ENCODE measurements around the gene WNK2. TPM values are rescaled to one million over a fixed set of nuclear protein-coding genes. Genes with fewer than 3 reads are reported as not detected.

Gene WNK2
- total RNA-seq, 1 experiment from 2014 or later = 69.4 TPM

DNA sequence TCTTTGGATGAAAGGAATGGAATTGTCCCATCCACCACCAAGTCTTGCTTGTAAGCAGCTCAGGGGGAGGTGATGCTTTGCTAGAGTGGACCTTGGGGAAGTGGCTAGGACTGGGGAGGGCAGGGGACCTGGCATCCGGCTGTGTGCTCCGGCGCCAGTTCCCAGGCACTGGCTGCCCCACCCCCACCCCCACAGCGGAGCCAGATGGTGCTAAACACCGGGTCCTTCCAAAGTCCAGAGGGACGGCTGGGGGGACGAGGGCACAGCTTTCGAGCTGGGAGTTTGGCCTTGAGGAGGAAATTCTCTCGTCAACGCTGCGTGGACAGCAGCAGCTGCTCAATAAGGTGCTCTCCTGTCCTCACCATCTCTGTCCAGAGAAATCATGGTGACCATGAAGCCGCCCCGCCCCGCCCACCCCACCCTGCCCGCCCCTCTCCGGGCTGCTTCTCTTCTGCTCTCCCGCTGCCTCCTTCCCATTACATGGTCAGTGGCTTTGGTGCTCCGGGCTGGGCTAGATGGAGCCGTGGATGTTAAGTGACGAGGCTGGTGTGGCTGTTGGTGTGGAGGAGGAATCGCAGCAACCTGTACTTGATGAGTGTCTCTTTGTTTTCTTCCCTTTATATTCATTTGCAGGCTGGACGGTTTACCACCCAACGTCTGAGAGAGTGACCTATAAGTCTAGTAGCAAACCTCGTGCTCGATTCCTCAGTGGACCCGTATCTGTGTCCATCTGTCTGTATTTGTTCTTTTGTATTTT lies 115.7 kb downstream of the WNK2 start:
- no peak overlapping the region for H3K27ac ChIP-seq (ENCODE audit: insufficient read length, low read depth, low read length)
- no peak overlapping the region for H3K14ac ChIP-seq (ENCODE audit: insufficient read depth, low read length)
- DNase-seq = no peak
- H2AFZ ChIP-seq (ENCODE audit: low read length) = no peak overlapping the region
- H2BK5ac ChIP-seq (ENCODE audit: insufficient read length, low read length) = no peak overlapping the region
- H4K8ac ChIP-seq (replicated peaks; ENCODE audit: insufficient read length, low read depth, low read length) = no peak overlapping the region
- TF ChIP-seq, protein P1, sequence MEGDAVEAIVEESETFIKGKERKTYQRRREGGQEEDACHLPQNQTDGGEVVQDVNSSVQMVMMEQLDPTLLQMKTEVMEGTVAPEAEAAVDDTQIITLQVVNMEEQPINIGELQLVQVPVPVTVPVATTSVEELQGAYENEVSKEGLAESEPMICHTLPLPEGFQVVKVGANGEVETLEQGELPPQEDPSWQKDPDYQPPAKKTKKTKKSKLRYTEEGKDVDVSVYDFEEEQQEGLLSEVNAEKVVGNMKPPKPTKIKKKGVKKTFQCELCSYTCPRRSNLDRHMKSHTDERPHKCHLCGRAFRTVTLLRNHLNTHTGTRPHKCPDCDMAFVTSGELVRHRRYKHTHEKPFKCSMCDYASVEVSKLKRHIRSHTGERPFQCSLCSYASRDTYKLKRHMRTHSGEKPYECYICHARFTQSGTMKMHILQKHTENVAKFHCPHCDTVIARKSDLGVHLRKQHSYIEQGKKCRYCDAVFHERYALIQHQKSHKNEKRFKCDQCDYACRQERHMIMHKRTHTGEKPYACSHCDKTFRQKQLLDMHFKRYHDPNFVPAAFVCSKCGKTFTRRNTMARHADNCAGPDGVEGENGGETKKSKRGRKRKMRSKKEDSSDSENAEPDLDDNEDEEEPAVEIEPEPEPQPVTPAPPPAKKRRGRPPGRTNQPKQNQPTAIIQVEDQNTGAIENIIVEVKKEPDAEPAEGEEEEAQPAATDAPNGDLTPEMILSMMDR (conservative IDR thresholded peaks at IDR 0.05) = no peak
- no peaks in the 10 kb centered on the region for H3K79me1 ChIP-seq (ENCODE audit: insufficient read depth, low read depth, low read length, poor library complexity, severe bottlenecking)
- Mint-ChIP-seq H3K9me3 (no peaks in the 10 kb centered on the region), H3K27ac (no peak overlapping the region; a peak in 1 of 7 replicates), H3K36me3 (ENCODE audit: insufficient read depth in 1 of 3, low read depth in 3 of 3) (peaks cover 0 to 5% (median 4%) of the 10 kb centered on the region in 3 experiments; a peak in 5 of 7 replicates), H3K4me3 (no peak overlapping the region), H3K4me1 (peaks cover 3 to 15% of the 10 kb centered on the region in 2 experiments; a peak in 3 of 4 replicates), H3K27me3 (ENCODE audit: low read depth) (no peaks in the 10 kb centered on the region)
- no peak overlapping the region for H3K23ac ChIP-seq (ENCODE audit: insufficient read length, low read depth, low read length)
- no peak overlapping the region for H3K56ac ChIP-seq (ENCODE audit: insufficient read length, low read depth, low read length)
- no peak overlapping the region for H2BK20ac ChIP-seq (ENCODE audit: low read depth, low read length, poor library complexity, severe bottlenecking)
- no peak overlapping the region for H3K18ac ChIP-seq (ENCODE audit: insufficient read length, low read depth, low read length)
- H3K27me3 ChIP-seq (ENCODE audit: insufficient read depth, low read length) = no peaks in the 10 kb centered on the region
- no peak overlapping the region for H3T11ph ChIP-seq (ENCODE audit: low read length)
- H3K9ac ChIP-seq (ENCODE audit: extremely low read depth, insufficient read length, low read length) = no peak overlapping the region
- no peak overlapping the region for H2BK120ac ChIP-seq (ENCODE audit: low read depth, low read length, poor library complexity, severe bottlenecking)
- H4K91ac ChIP-seq (ENCODE audit: insufficient read length, low read depth, low read length) = no peak overlapping the region
- H4K5ac ChIP-seq (ENCODE audit: insufficient read length, low read depth, low read length) = no peak overlapping the region
- no peak overlapping the region for H2AK5ac ChIP-seq (ENCODE audit: insufficient read length, low read length)
- no peaks in the 10 kb centered on the region for H3K79me2 ChIP-seq (ENCODE audit: insufficient read depth, low read length)
- no peaks in the 10 kb centered on the region for H3K9me3 ChIP-seq (ENCODE audit: control insufficient read depth, low read depth, low read length)
- whole genome bisulfite sequencing (ENCODE audit: extremely low coverage, insufficient read length, low lambda C conversion rate) = no CpG with 5 or more reads among the region's 26 CpGs
- H3K4ac ChIP-seq (ENCODE audit: low read depth, low read length) = no peak overlapping the region
- H2BK12ac ChIP-seq (ENCODE audit: insufficient read length, low read depth, low read length) = no peak overlapping the region
- H3K4me1 ChIP-seq (ENCODE audit: insufficient read depth, low read length) = no peaks in the 10 kb centered on the region
- no peak overlapping the region for H2BK15ac ChIP-seq (ENCODE audit: low read depth, low read length)
- no peaks in the 10 kb centered on the region for H3K23me2 ChIP-seq (ENCODE audit: insufficient read length, low read depth, low read length, poor library complexity, severe bottlenecking)
- H3K4me2 ChIP-seq (ENCODE audit: insufficient read depth, insufficient read length, low read length) = no peak overlapping the region
- H4K20me1 ChIP-seq (ENCODE audit: control insufficient read depth, insufficient read depth, insufficient read length) = no peaks in the 10 kb centered on the region

Measured in H9 (cell line).